HepG2 (cell line): Measurements from ENCODE around the gene USP9Y. TPM values are rescaled to one million over a fixed set of nuclear protein-coding genes. Genes with fewer than 3 reads are reported as not detected.

Experiments used
- ATAC-seq: fragments of 200-7000 bp; cut with Tn5 transposase; 3 replicates; pipeline ENCODE4 v1.9.1; 2020; ENCODE audit warnings: mild to moderate bottlenecking, moderate library complexity
- BruUV-seq: library from RNA; stranded (reverse); fragments of 400-500 nt; replicated peaks from 2 replicates; lab custom pipeline; 2021; lab: Mats Ljungman, UMichigan
- CTCF ChIA-PET: fragments of 300-600 bp; formaldehyde crosslinking; extraction: SDS; loops from one replicate; lab custom pipeline; 2021; ENCODE audit warnings: low total read pairs, inconsistent platforms, low intra/inter-chr PET ratio; lab: Yijun Ruan, JAX
- POLR2A ChIA-PET: fragments of 350-600 bp; sonication (Branson Sonifier 250); formaldehyde crosslinking; loops from one replicate; lab custom pipeline; 2020; ENCODE audit warnings: antibody characterized with exemption, inconsistent platforms; lab: Yijun Ruan, JAX
- DNase-seq: peaks from one replicate; pipeline ENCODE4 v3.0.0-alpha.2; 2015; ENCODE audit warnings: low spot score
- FAIRE-seq: peaks from 3 replicates; lab custom pipeline; 2011; peaks lifted over from hg19 to GRCh38; lab: Jason Lieb, UNC
- H2AFZ ChIP-seq: one replicate; pipeline ENCODE4 v1.6.1; 2011; ENCODE audit warnings: low read length, inconsistent platforms
- H3K27ac ChIP-seq: fragments of 300-600 bp; 3 replicates; pipeline ENCODE4 v1.8.0; 2011; ENCODE audit warnings: mixed run types, mild to moderate bottlenecking, mixed read lengths, low read length, inconsistent platforms; ENCODE audit not compliant: insufficient read depth; ENCODE audit errors: extremely low read length
- H3K27me3 ChIP-seq, 2 experiments: fragments of 200-600 bp in 1 of 2; 2 replicates in 1 of 2; 3 replicates in 1 of 2; pipeline versions ENCODE4 v1.6.0 to v1.8.0; 2011; ENCODE audit warnings: low read length in 2 of 2, mild to moderate bottlenecking in 2 of 2, moderate library complexity in 2 of 2, inconsistent platforms in 1 of 2; ENCODE audit not compliant: insufficient read depth in 2 of 2, control insufficient read depth in 1 of 2
- H3K36me3 ChIP-seq, 2 experiments: fragments of 200-600 bp in 1 of 2; replicated peaks in 1 of 2; 2 replicates in 1 of 2; 3 replicates in 1 of 2; pipeline versions ENCODE4 v1.5.1 to v1.8.0; 2011; ENCODE audit warnings: low read length in 2 of 2, inconsistent platforms in 1 of 2; ENCODE audit not compliant: insufficient read depth in 2 of 2, control insufficient read depth in 1 of 2
- H3K4me1 ChIP-seq: 2 replicates; pipeline ENCODE4 v1.5.1; 2012; ENCODE audit warnings: low read length, inconsistent platforms; ENCODE audit not compliant: insufficient read depth
- H3K4me2 ChIP-seq: 2 replicates; pipeline ENCODE4 v1.6.0; 2011; ENCODE audit warnings: low read depth, low read length, inconsistent platforms
- H3K4me3 ChIP-seq, 3 experiments: fragments of 200-600 bp in 1 of 3; sonication (generic), shearing (Covaris generic) in 1 of 3; replicated peaks in 1 of 3; 2 replicates each; pipeline ENCODE4 v1.5.1; 2011 to 2016; ENCODE audit warnings: low read length in 3 of 3, inconsistent platforms in 2 of 3, low read depth in 2 of 3, mild to moderate bottlenecking in 2 of 3, control low read depth in 1 of 3, mixed read lengths in 1 of 3; ENCODE audit not compliant: insufficient read depth in 1 of 3
- H3K79me2 ChIP-seq: one replicate; pipeline ENCODE4 v1.6.1; 2011; ENCODE audit warnings: low read length, inconsistent platforms; ENCODE audit not compliant: insufficient read depth
- H3K9ac ChIP-seq: 2 replicates; pipeline ENCODE4 v1.6.0; 2011; ENCODE audit warnings: mild to moderate bottlenecking, low read depth, low read length, inconsistent platforms; ENCODE audit not compliant: insufficient read depth
- H3K9me3 ChIP-seq: 2 replicates; pipeline ENCODE4 v1.5.1; 2012; ENCODE audit warnings: mild to moderate bottlenecking, low read length
- H4K20me1 ChIP-seq: 2 replicates; pipeline ENCODE4 v1.6.0; 2011; ENCODE audit warnings: inconsistent platforms, mild to moderate bottlenecking, low read length, moderate library complexity; ENCODE audit not compliant: insufficient read depth
- MIER3 ChIP-seq: IDR thresholded peaks from 2 replicates; pipeline ENCODE4 v1.6.1; 2016; ENCODE audit warnings: missing compliant biosample characterization, borderline replicate concordance
- MTERF4 ChIP-seq: sonication (generic); formaldehyde crosslinking; IDR thresholded peaks from 2 replicates; pipeline ENCODE4 v1.8.0; 2023; ENCODE audit warnings: mild to moderate bottlenecking, missing genetic modification reagents
- NR2F6 ChIP-seq, 2 experiments: IDR thresholded peaks; 2 replicates each; pipeline ENCODE4 v1.6.1; 2016; ENCODE audit warnings: antibody characterized with exemption in 1 of 2, mild to moderate bottlenecking in 1 of 2
- POLR2G ChIP-seq: fragments of 200-400 bp; formaldehyde crosslinking; IDR thresholded peaks from 2 replicates; pipeline ENCODE4 v1.6.1; 2018; ENCODE audit warnings: mild to moderate bottlenecking, low read depth, low read length, moderate library complexity
- STAG1 ChIP-seq: sonication (generic); formaldehyde crosslinking; IDR thresholded peaks from 2 replicates; pipeline ENCODE4 v1.4.0; 2020; ENCODE audit warnings: missing genetic modification reagents
- SYNCRIP ChIP-seq: fragments of 200-400 bp; formaldehyde crosslinking; IDR thresholded peaks from 2 replicates; pipeline ENCODE4 v1.6.1; 2018; ENCODE audit warnings: mild to moderate bottlenecking, low read depth, low read length; ENCODE audit not compliant: insufficient read depth
- TCF7 ChIP-seq: sonication (generic); IDR thresholded peaks from 2 replicates; pipeline ENCODE4 v1.6.1; 2016; ENCODE audit warnings: antibody characterized with exemption, low read depth
- TOPORS ChIP-seq: sonication (generic); formaldehyde crosslinking; IDR thresholded peaks from 2 replicates; pipeline ENCODE4 v1.8.0; 2023; ENCODE audit warnings: mild to moderate bottlenecking, missing genetic modification reagents
- ZKSCAN1 ChIP-seq: fragments of 150-350 bp; IDR thresholded peaks from 2 replicates; pipeline ENCODE4 v1.6.1; 2014; ENCODE audit warnings: low read length
- ZNF101 ChIP-seq: sonication (generic); formaldehyde crosslinking; IDR thresholded peaks from 2 replicates; pipeline ENCODE4 v1.4.0; 2020; ENCODE audit warnings: mild to moderate bottlenecking, low read depth, missing genetic modification reagents, borderline replicate concordance
- ZNF124 ChIP-seq: sonication (generic); formaldehyde crosslinking; IDR thresholded peaks from 2 replicates; pipeline ENCODE4 v1.4.0; 2020; ENCODE audit warnings: missing genetic modification reagents
- ZNF224 ChIP-seq: sonication (generic); formaldehyde crosslinking; IDR thresholded peaks from 2 replicates; pipeline ENCODE4 v1.5.0; 2020; ENCODE audit warnings: mild to moderate bottlenecking, missing genetic modification reagents
- ZNF276 ChIP-seq: sonication (generic); formaldehyde crosslinking; IDR thresholded peaks from 2 replicates; pipeline ENCODE4 v1.4.0; 2020; ENCODE audit warnings: mild to moderate bottlenecking, low read depth, missing genetic modification reagents
- ZNF280D ChIP-seq: sonication (generic); formaldehyde crosslinking; IDR thresholded peaks from 2 replicates; pipeline ENCODE4 v1.5.1; 2020; ENCODE audit warnings: mild to moderate bottlenecking, missing genetic modification reagents
- ZNF3 ChIP-seq: IDR thresholded peaks from 2 replicates; pipeline ENCODE4 v1.7.0; 2017; ENCODE audit warnings: inconsistent platforms
- ZNF350 ChIP-seq: sonication (generic); formaldehyde crosslinking; IDR thresholded peaks from 2 replicates; pipeline ENCODE4 v1.4.0; 2020; ENCODE audit warnings: mild to moderate bottlenecking, low read depth, missing genetic modification reagents, borderline replicate concordance
- ZNF577 ChIP-seq: sonication (generic); formaldehyde crosslinking; IDR thresholded peaks from 2 replicates; pipeline ENCODE4 v1.4.0; 2020; ENCODE audit warnings: mild to moderate bottlenecking, low read depth, missing genetic modification reagents, borderline replicate concordance
- ZNF674 ChIP-seq: sonication (generic); formaldehyde crosslinking; IDR thresholded peaks from 2 replicates; pipeline ENCODE4 v1.5.0; 2020; ENCODE audit warnings: low read depth, mild to moderate bottlenecking, missing genetic modification reagents
- ZNF691 ChIP-seq: sonication (generic); formaldehyde crosslinking; IDR thresholded peaks from 2 replicates; pipeline ENCODE4 v1.4.0; 2020; ENCODE audit warnings: missing genetic modification reagents, low read depth, mild to moderate bottlenecking, borderline replicate concordance
- ZZZ3 ChIP-seq: sonication (generic); formaldehyde crosslinking; IDR thresholded peaks from 2 replicates; pipeline ENCODE4 v1.4.0; 2020; ENCODE audit warnings: missing genetic modification reagents, mild to moderate bottlenecking, borderline replicate concordance
- in situ Hi-C: cut with HindIII; loops from 2 replicates; pipeline ENCODE4 v1.10.0; 2017; ENCODE audit warnings: low pct_unique_long_range_greater_than_20kb; ENCODE audit not compliant: extremely low pct_ligation_motif_present
- intact Hi-C: fragments of 100-400 bp; cut with micrococcal nuclease; formaldehyde crosslinking; loops from one replicate; pipeline ENCODE4 v1.10.0; 2022; ENCODE audit not compliant: unreplicated experiment
- polyA plus RNA-seq, 8 experiments: library from polyadenylated mRNA; depleted of rRNA in 3 of 8; stranded (reverse) in 7 of 8; unstranded in 1 of 8; fragments of >200 nt; fragmentation: Illumina TruSeq in 4 of 8; extraction: Trizol in 4 of 8; gene quantifications; 2 replicates each; pipeline versions ENCODE4 v1.2.1 to v1.2.3, GENCODE V29; 2011 to 2016; ENCODE audit warnings: low read depth in 4 of 8, missing spikeins in 1 of 8, mixed read lengths in 1 of 8; ENCODE audit not compliant: insufficient read depth in 1 of 8
- total RNA-seq, 5 experiments: library from RNA; depleted of rRNA; stranded (reverse); fragments of >200 nt; fragmentation: Illumina TruSeq; extraction: Trizol; gene quantifications; 2 replicates each; pipeline ENCODE4 v1.2.3, GENCODE V29; 2016; ENCODE audit warnings: low read depth in 1 of 5

Gene USP9Y
- total and polyA plus RNA-seq, 2 of the 13 experiments (the other 11 are each of a cell fraction or from before 2014, with no cell fraction given): 14.6 to 41.9 TPM

- FAIRE-seq: no peak
- in situ Hi-C loops: no loop called here
These were observed 195.9 kb downstream of the USP9Y start for GRCh38 chrY:12896973-12897372.

More at GRCh38 chrY:12896973-12897372, 195.9 kb downstream of the USP9Y start:
- ChIA-PET POLR2A (no interaction called here), CTCF (no interaction called here)
- Histone ChIP-seq H3K36me3 (no peaks in the 10 kb centered on the region), H3K9me3 (no peaks in the 10 kb centered on the region), H3K9ac (no peak overlapping the region), H3K4me2 (no peak overlapping the region), H2AFZ (no peak overlapping the region)
- no TSS peak for BruUV-seq
- DNase-seq: no peak
- no peak for ATAC-seq
- intact Hi-C loops: no loop called here
- no peak for TF ChIP-seq POLR2G
- TF ChIP-seq ZNF350: no peak
- no peak for TF ChIP-seq ZNF577 (CRISPR knock-in tag)
- TF ChIP-seq MTERF4 (CRISPR knock-in tag): no peak
- no peak for TF ChIP-seq MIER3 (CRISPR knock-in tag)
- TF ChIP-seq TOPORS: no peak
- TF ChIP-seq ZNF280D (CRISPR knock-in tag): no peak
- TF ChIP-seq STAG1: no peak
- TF ChIP-seq ZNF3 (CRISPR knock-in tag): no peak
- no peak for TF ChIP-seq ZNF224
- TF ChIP-seq SYNCRIP: no peak
- no peak for TF ChIP-seq ZNF691 (CRISPR knock-in tag)
- no peak for TF ChIP-seq ZNF101 (CRISPR knock-in tag)
- TF ChIP-seq NR2F6 (IDR thresholded peaks at IDR 0.05): no peak
- TF ChIP-seq NR2F6 (CRISPR knock-in tag; IDR thresholded peaks at IDR 0.05): no peak
- TF ChIP-seq ZNF674 (CRISPR knock-in tag): no peak
- TF ChIP-seq TCF7: no peak
- no peak for TF ChIP-seq ZNF276 (CRISPR knock-in tag)
- TF ChIP-seq ZNF124 (CRISPR knock-in tag): no peak
- no peak for TF ChIP-seq ZKSCAN1
- TF ChIP-seq ZZZ3: no peak
- TF ChIP-seq, all 625 proteins: peak for 0
- Histone ChIP-seq H3K4me3 (no peak overlapping the region), H3K27ac (no peak overlapping the region), H3K79me2 (no peaks in the 10 kb centered on the region), H4K20me1 (no peaks in the 10 kb centered on the region), H3K4me1 (no peaks in the 10 kb centered on the region), H3K27me3 (no peaks in the 10 kb centered on the region)
